Mammary epithelial cell (primary cell): ENCODE measurements around the gene MAPK11.

ENCODE experiments used
- CTCF ChIP-seq, 2 donors: IDR thresholded peaks in 1 of 2; conservative IDR thresholded peaks in 1 of 2; 2 replicates each; pipeline ENCODE4 v1.5.1; 2011 to 2012; ENCODE audit warnings: inconsistent platforms in 2 of 2, low read length in 2 of 2, mild to moderate bottlenecking in 2 of 2, control low read depth in 1 of 2, low read depth in 1 of 2; ENCODE audit not compliant: insufficient read depth in 1 of 2; ENCODE audit errors: extremely low read depth in 1 of 2
- EZH2 ChIP-seq: IDR thresholded peaks from 2 replicates; pipeline ENCODE4 v1.6.1; 2012; ENCODE audit warnings: low read length, inconsistent platforms, borderline replicate concordance

DNA sequence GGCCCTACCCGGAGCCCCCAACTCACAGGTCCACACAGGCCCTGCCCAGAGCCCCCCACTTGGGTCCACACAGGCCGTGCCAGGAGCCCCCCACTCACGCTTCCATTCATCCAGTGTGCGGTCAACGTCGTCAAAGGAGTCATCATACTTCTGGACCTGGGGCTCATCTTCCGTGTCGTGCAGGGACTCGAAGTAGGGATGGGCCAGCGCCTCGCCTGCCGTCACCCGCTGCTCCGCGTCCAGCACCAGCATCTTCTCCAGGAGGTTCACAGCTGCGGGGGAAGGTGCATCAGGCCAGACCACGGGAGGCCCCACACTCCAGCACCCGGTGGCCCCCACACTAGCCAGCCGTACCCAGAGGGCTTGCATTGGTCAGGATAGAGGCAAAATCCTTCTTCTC is 15.1 kb downstream of the MAPK11 start:
- TF ChIP-seq CTCF (conservative IDR thresholded peaks at IDR 0.05 in 1 of 2, IDR thresholded peaks at IDR 0.05 in 1 of 2; ENCODE audit: extremely low read depth in 1 of 2, insufficient read depth in 1 of 2, low read depth in 1 of 2, low read length in 2 of 2), result no peak
- TF ChIP-seq EZH2, result no peak
